ENCODE measurements around the gene FAM117A. TPM values are rescaled to one million over a fixed set of nuclear protein-coding genes. Genes with fewer than 3 reads are reported as not detected.
A peak's percentile ranks its signal among the peaks of the same experiment; 100 is the strongest.

Gene FAM117A
- total RNA-seq, 1 experiment from 2014 or later, result 9.7 TPM

GRCh38 chr17:49708515-49709183 is 55.3 kb downstream of the FAM117A start:
- intact Hi-C loops (cut with micrococcal nuclease), result loop anchor here (1.0 to 5.0 kb wide), 5 partner anchors 56 to 289 kb away; partner anchors contain the start of genes DLX3, FAM117A and KAT7
- DNase-seq (peak; percentile 28), ATAC-seq (peak; percentile 8)
- Histone ChIP-seq H3K9ac (ENCODE audit: low read length) (peak overlapping the region; percentile 31), H3K4me2 (ENCODE audit: low read length) (peak overlapping the region; percentile 78), H3K79me2 (ENCODE audit: low read length) (peaks cover 23% of the 10 kb centered on the region), H3K9me2 (replicated peaks; ENCODE audit: low read length) (no peaks in the 10 kb centered on the region), H3K4me3 (ENCODE audit: low read length) (peak overlapping the region; percentile 86), H3K36me3 (ENCODE audit: low read depth, low read length) (peaks cover 19% of the 10 kb centered on the region), H3K4me1 (ENCODE audit: insufficient read depth, low read length) (peaks cover 17% of the 10 kb centered on the region), H3K27me3 (ENCODE audit: low read length) (no peaks in the 10 kb centered on the region), H3K27ac (ENCODE audit: low read length) (peak overlapping the region; percentile 8; the same call in 1 of the 2 replicates), H3K9me3 (ENCODE audit: low read length) (no peaks in the 10 kb centered on the region), H3F3A (ENCODE audit: low read length, unreplicated experiment) (no peaks in the 10 kb centered on the region), H4K20me1 (ENCODE audit: low read length) (no peaks in the 10 kb centered on the region), H2AFZ (ENCODE audit: low read length) (peak overlapping the region; percentile 83)
- POLR2A ChIA-PET (ENCODE audit: unreplicated experiment), result interaction anchor here (0.6 to 1.5 kb wide), 3 partner anchors 10 to 134 kb away, joined by 3 to 4 read pairs (median 3); partner anchors contain the start of gene KAT7
- TF ChIP-seq EZH2phosphoT487 (IDR thresholded peaks at IDR 0.05; ENCODE audit: borderline replicate concordance, low read length) (no peak), CTCF (conservative IDR thresholded peaks at IDR 0.05; ENCODE audit: low read depth, low read length) (peak; percentile 11; the same call in 1 of the 2 replicates), EZH2 (IDR thresholded peaks at IDR 0.05; ENCODE audit: low read length, unreplicated experiment) (no peak)
- TSS peak; percentile 80 for BruUV-seq (replicated peaks)
- CTCF ChIA-PET, result interaction anchor here (0.8 to 1.3 kb wide), 3 partner anchors 48 to 69 kb away, joined by 3 to 4 read pairs (median 4); partner anchors contain the start of gene FAM117A

- no TSS peak for BruUV-seq (replicated peaks)
- ATAC-seq, result peak; percentile 91
Observed at GRCh38 chr17:49707608-49708514, 56.1 kb downstream of the FAM117A start, which contains the start of gene SLC35B1. SLC35B1 (minus strand) TSS chr17:49707964; CDS start chr17:49707833, 131 bp downstream.

More at GRCh38 chr17:49707608-49708514, 56.1 kb downstream of the FAM117A start, which contains the start of gene SLC35B1:
- Histone ChIP-seq H3K27me3 (ENCODE audit: low read length) (no peaks in the 10 kb centered on the region), H3K9me2 (replicated peaks; ENCODE audit: low read length) (no peaks in the 10 kb centered on the region), H3K9me3 (ENCODE audit: low read length) (no peaks in the 10 kb centered on the region), H3K36me3 (ENCODE audit: low read depth, low read length) (peaks cover 27% of the 10 kb centered on the region), H3K9ac (ENCODE audit: low read length) (peak within 1 kb of the TSS; percentile 94), H3K79me2 (ENCODE audit: low read length) (peaks cover 23% of the 10 kb centered on the region), H4K20me1 (ENCODE audit: low read length) (no peaks in the 10 kb centered on the region), H3F3A (ENCODE audit: low read length, unreplicated experiment) (no peaks in the 10 kb centered on the region), H3K4me2 (ENCODE audit: low read length) (peak within 1 kb of the TSS; percentile 92), H3K4me1 (ENCODE audit: insufficient read depth, low read length) (peaks cover 17% of the 10 kb centered on the region), H3K4me3 (ENCODE audit: low read length) (peak within 1 kb of the TSS; percentile 86), H3K27ac (ENCODE audit: low read length) (peak within 1 kb of the TSS; percentile 80), H2AFZ (ENCODE audit: low read length) (peak within 1 kb of the TSS; percentile 84)
- peak; percentile 98 for TF ChIP-seq CTCF (conservative IDR thresholded peaks at IDR 0.05; ENCODE audit: low read depth, low read length)
- no peak for TF ChIP-seq EZH2phosphoT487 (IDR thresholded peaks at IDR 0.05; ENCODE audit: borderline replicate concordance, low read length)
- intact Hi-C loops (cut with micrococcal nuclease), result loop anchor here (1.0 to 5.0 kb wide), 5 partner anchors 56 to 289 kb away; partner anchors contain the start of genes DLX3, FAM117A and KAT7
- peak; percentile 100 for DNase-seq
- ChIA-PET POLR2A (ENCODE audit: unreplicated experiment) (interaction anchor here (0.6 to 1.5 kb wide), 3 partner anchors 9 to 133 kb away, joined by 3 to 4 read pairs (median 3); partner anchors contain the start of gene KAT7), CTCF (interaction anchor here (0.6 to 1.3 kb wide), 4 partner anchors 31 to 69 kb away, joined by 3 to 7 read pairs (median 4); partner anchors contain the start of gene FAM117A)

Data from PC-3 (cell line).